Stimulated activated naive CD4-positive, alpha-beta T cell treated with Interleukin-2 at 50 U/mL for 16 hours (primary cell): ENCODE measurements around the gene PPP2R2C.

Experiments
- DNase-seq: peaks from one replicate; lab custom pipeline; 2025; lab: John Stamatoyannopoulos, UW

Gene PPP2R2C

DNA sequence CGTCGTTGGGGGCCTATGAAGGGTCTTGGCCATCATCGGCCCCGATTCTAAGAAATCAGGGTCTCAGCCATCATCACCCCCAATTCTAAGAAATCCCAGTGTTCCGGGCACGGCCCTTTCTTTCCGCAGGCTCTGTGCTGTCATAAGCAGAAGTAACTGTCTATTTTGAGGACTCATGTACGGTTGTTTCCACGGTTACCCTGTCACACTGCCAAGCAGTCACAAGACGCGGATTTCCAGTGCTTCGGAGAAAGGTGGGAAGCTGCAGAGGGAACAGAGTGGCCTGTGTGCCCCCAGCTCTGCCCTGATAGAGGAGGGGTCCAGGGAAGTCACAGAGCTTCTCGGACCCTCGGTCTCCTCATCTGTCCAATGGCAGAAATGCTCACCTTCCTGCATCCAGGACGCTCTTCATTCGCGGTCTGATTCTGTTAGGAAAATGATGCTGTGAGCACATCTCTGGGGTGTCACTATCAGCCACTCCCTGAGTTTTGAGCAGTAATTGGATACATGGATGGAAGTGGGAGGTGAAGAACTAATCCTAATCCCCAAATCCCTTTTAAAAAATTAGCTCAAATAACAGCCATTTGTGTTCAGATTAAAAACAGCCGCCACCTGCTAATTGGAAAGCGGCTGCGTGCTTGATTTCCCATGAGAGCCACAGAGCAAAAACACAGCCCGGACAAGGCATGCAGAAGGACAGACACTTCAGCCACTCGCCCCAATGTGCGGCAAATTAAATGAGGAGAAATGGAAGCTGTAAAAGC is 129.7 kb downstream of the PPP2R2C start:
- DNase-seq, result no peak

- no peak for DNase-seq
These were observed 130.7 kb downstream of the PPP2R2C start for GRCh38 chr4:6341696-6342095.

DNA sequence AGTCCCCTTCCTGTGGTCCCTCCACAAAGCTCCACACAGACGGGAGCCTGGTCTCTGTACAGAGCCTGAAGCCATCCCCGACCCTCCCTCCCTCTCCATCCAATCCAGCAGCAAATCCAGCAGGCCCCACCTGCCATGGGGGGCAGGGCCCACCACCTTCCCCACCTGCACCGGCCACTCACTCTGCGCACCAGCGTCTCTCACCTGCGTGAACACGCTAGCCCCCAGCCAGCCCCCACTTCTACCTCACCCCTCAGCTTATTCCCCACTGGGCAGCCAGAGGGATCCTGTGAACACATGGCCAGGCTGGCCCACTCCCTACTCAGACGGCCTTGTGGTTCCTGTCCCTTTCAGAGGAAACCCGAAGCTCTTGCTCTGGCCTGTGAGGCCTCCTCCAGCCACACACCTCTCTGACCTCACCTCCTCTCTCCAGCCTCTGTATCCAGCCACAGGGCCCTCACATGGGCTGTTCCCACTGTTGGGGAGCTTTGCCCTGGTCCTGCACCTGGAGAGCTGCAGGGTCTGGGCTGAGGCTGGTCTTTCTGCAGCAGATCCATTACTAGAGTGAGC is 131.9 kb downstream of the PPP2R2C start:
- DNase-seq, result no peak

GRCh38 chr4:6339818-6340445 is 132.5 kb downstream of the PPP2R2C start:
- no peak for DNase-seq

DNA sequence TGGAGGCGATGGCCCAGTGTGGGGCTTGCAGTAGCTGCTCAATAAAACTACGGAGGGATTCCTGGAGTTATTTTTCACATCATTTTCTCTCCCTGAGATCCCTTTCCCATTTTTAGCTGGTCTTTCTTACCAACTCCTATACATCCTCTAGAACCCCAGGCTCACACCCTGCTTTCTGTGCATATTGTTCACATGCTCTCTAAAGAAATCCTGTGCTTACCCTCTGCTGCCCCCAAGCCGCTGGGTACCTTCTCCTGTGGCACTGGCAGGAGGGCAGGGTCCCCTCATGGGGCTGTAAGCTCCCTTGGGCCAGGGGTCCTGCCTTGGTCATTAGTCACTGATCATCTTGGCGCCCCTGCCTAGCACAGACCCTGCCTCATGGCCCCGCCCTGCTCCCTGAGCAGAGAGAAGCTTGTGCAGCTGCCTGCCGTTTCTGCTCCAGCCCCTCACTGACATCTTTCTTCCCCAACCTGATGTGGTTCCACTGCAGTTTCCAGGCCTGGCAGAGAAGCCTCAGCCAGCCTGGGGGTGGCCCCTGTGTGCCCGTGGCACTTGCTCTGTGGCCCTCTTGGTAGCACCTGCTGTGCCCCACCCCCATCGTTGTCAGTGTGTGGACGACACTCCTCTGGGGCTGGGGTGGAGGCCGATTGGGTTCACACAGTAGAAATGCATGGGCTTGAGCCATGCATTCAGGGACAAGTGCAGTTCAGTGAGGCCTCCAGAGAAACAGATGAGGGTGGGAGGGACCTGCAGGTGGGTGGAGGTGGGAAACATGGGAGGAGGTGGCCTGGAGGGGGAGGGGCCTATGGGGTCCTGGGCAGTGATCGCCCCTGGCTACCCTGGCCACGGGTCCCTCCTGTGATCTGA is 133.2 kb downstream of the PPP2R2C start:
- DNase-seq, result no peak

DNA sequence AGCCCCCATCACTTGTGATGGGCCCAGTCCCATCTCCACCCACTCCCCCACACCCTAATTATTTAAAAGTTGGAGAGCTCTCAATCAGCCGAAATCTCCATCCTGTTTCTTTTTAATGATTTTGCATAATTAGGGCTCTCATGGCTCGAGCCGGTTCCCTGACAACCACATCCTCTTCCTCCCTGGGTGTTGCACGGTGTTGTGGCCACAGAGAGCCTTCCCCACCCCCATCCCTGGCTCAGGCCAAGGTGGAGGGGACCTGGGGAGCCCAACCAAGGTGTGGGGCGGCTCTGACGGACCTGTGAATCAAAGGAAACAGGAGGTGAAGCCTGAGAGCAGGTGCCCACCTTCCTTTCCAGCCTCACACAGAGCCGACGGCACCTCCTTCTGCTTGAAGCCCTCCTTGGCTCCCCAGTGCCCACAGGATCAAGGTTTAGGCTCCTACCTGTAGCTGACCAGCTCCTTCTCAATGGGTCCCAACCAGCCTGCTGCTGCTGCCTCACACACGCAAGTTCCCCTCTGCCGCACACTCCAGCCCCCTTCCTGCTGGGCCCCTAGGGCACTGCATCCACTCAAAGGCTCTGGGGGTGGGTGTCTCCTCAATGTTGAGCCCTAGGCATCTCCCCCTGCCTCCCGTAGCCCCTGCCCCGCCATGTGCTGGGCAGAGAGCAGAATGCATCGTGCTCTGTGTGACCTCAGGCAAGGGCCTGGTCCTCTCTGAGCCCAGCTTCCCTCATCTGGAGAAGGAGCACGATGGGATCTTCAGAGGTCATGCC is 134.1 kb downstream of the PPP2R2C start:
- no peak for DNase-seq

DNA sequence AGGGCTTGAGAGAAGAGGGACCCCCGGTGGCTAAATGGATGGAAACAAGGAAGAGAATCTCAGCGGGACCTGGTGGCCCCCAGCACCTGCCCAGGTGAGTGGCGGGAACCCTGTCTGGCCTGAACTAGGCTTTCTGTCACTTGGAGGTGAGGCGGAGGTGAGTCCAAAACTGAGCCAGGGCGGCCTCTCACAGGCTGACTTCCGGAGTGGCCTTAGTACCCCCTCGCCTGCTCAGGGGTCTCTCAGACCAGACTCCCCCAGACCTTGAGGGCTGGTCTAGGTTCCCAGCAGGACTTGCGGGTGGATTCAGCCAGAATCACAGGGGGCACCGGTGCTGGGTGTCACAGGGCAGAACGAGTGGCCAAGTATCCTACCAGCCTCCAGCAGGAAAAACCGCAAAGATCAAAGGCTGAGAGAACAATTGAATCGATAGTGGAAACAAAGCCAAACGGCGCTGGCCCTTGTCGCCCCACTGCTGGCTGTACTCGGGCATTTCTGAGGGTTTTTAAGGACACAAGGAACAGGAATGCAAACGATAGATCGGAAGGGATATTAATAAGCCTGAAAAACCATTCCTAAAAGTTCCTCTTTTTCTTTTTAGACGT is 135.0 kb downstream of the PPP2R2C start:
- DNase-seq, result no peak

- no peak for DNase-seq
These were observed 136.2 kb downstream of the PPP2R2C start for GRCh38 chr4:6336166-6336565.

GRCh38 chr4:6335040-6335590 is 137.3 kb downstream of the PPP2R2C start:
- no peak for DNase-seq

- no peak for DNase-seq
These were observed 138.1 kb downstream of the PPP2R2C start for GRCh38 chr4:6334203-6334887.

DNA sequence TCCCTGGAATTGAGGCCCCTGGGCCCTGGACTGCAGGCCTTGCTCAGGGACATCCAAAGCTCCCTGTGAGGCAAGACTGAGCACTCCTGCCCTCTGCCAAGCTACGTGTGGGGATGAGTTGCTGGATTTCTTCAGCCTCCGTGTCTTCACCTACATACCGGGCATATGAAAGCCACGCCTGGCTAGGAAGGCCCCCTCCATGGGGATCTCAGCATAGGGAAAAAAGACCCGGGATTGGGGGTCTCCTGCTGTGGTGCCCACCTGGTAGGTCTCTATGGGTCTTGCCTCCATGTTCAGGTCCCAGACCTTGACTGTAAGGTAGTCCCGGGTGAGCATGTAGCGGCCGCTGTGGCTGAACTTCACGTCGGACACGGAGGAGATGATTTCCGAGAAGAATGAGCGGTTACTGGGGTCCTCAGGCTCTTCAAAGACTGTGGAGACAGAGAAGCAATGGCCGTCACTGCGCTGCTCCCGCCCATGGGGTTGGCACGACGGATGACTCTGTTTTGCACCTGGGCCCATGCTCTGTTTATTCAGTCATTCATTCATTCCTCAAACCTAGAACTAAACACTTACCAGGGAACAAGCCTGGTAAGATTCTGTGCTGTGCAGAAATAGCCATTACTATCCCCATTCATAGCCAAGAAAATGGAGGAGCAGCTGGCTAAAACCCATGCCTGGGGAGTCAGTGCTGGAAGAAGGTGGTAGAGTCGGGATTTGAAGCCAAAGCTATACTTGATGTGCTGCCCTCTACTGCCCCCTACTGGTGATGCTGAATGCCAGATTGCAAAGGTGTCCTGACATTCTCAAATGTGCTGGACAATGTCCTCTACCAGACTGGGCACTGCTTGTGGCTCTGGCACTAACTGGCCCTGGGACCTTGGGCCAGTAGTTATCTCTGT is 138.9 kb downstream of the PPP2R2C start:
- no peak for DNase-seq

- no peak for DNase-seq
These were observed 139.8 kb downstream of the PPP2R2C start for GRCh38 chr4:6332669-6333050.

DNA sequence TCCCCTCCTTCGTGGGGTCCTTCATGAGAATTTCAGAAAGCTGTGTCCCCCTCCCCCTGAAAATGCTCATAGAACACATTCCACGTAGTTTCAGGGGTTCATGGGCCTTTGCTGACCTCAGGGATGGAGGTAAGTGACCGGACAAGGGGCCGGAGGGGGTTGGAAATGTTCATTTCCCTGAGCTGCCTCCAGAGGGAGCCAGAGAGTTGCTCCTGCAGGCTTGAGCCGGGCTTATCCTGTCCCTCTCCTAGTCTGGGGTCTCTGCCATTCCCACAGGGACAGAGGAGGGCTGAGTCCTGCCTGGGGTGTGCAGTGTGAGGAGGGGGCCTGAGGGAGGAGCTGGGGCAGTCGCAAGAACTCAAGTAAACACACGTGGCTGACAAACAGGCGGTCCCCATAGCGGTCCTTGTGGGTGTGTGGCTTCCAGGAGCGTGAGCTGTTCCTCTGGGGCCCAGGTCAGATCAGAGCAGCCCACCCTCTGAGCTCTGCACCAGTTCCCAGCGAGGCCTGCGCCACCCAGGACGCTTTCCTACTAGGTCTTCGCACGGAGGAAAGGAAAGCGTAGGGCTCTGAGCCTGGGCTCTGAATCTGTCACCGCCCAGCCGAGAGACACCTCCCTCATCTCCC is 140.3 kb downstream of the PPP2R2C start:
- DNase-seq, result no peak

- no peak for DNase-seq
These were observed 140.9 kb downstream of the PPP2R2C start for GRCh38 chr4:6331468-6331867.

DNA sequence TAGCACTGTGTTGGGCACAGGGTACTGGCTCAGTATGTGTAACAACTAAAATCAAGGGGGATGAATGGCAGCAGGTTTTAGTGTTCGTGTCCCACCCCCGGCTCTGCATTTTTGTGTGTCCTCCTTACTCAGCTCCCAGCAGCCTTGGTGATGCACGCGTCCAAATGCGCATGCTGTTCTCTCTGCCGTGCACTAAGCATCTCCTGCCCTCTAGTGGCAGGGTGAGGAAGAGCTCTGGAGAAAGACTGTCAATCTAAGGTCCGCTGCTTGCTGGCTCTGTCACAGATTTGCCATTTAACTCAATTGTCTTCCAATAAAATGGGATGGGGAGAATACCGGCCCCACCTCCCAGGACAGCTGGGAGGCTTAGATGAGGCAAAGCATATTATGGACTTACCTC is 141.4 kb downstream of the PPP2R2C start:
- no peak for DNase-seq

GRCh38 chr4:6330384-6330767 is 142.0 kb downstream of the PPP2R2C start:
- no peak for DNase-seq

- no peak for DNase-seq
These were observed 142.7 kb downstream of the PPP2R2C start for GRCh38 chr4:6329478-6330383.

- no peak for DNase-seq
These were observed 143.9 kb downstream of the PPP2R2C start for GRCh38 chr4:6328526-6328925.
